Transverse colon (tissue), 3 donors: Measurements from ENCODE around the gene ZC3H14.

Source experiments
- CTCF ChIP-seq, 5 experiments: fragments of 200-600 bp in 3 of 5; fragments of 450-650 bp in 2 of 5; sonication (generic) in 3 of 5; IDR thresholded peaks; 1 replicate in 2 of 5; 2 replicates in 3 of 5; pipeline ENCODE4 v1.5.1; 2016 to 2017; ENCODE audit warnings: antibody characterized with exemption in 5 of 5, inconsistent platforms in 3 of 5, mild to moderate bottlenecking in 2 of 5, moderate library complexity in 1 of 5
- POLR2A ChIP-seq: fragments of 450-650 bp; IDR thresholded peaks from one replicate; pipeline ENCODE4 v1.6.1; 2016; ENCODE audit warnings: antibody characterized with exemption, mild to moderate bottlenecking, moderate library complexity

GRCh38 chr14:88625671-88626070 is 62.8 kb downstream of the ZC3H14 start:
- TF ChIP-seq POLR2A (no peak), CTCF (IDR thresholded peaks at IDR 0.05) (no peak)
